ENCODE data around the gene CFAP47.
"Not testable (repeated sequence)": the region's sequence is repeated elsewhere in the genome, so short reads cannot be mapped to it uniquely, and the experiment has no call there.

The CFAP47 gene, protein sequence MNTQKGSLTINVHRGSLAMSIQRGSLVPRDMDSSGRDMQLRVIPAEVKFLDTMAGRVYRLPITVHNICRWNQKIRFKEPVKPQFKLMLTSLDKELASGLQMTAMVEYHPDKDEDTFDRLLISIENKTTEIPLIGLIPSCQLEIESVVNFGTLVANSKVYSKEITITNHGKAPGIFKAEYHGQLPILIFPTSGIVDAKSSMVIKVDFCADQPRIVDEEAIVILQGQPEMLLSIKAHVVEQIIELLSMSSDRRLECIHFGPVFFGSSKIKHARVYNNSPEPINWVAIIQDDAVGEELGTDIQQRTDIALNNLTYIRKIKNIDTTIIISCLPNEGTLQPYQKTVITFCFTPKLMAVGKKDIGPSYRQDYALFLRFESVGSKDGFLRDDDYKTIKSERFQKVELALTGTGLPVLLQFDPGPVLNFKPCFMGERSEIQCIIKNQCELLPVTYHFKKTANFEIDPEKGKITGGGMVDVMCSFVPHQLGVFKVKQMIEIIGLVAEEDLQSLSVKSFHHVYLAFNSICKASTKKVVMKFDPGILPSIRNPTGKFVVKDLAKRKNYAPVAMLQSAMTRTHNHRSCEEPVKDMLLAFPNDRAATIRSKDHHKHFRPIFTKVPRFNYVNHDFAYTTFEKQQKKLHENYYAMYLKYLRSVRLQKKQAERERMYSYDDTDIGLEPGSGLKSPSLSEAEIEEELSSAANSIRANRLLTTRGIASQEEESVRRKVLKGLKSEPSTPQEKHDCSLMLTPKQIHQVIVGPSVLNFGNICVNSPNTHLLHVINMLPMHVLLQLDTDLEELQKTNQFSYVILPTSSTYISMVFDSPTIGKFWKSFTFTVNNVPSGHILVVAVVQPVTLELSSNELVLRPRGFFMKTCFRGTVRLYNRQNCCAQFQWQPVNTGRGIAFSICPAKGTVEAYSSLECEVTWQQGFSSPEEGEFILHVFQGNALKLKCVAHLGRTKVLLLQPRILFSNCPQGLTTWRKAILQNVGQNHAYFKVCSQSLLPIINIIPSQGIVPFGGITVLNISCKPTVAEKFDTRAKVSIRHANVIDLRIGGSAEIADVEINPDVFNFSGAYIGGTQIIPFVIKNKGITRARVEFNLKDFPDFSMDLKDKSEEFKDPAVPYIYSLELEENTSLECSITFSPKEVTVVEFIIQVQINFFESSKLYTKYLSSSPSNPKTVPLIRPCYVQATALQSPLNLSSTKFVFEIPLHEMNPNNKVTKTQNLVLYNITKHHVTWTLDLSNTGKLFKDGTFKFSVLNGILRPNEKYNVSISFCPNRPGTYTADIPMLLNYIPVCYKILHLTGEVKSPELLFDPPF (N-terminal part only)

DNA sequence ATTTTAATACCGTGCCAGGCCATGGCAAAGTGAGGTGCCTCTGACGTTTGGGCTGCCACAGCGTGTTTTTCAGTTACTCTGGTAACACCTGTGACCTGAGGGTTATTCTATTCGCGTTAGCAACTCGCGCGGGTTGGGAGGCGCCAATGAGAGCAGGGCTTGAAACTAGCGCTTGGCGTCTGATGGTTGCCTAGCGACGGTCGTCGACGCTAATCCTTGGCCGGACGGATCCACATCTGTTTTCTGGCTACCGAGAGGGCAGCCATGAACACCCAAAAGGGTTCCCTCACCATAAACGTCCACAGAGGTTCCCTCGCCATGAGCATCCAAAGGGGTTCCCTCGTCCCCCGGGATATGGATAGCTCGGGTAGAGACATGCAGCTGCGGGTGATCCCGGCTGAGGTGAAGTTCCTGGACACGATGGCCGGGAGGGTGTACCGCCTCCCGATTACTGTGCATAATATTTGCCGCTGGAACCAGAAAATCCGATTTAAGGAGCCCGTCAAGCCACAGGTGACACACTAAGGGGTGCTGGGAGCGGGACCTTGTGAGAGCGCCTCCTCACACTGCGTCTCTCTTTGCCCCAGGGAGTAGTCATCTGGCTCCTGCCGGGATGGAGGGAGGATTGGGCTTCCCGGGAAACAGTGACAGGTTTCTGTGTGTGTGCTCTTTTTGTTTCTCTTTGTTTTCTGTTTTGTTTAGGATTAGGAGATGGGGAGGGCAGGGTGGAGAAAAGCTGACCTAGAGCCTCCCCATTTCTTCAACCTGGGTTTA lies at the start of gene CFAP47:
Gene CFAP47 (plus strand): TSS at position 199 of the 774 bp plus-strand sequence. CDS start 66 bp downstream, at position 265.
- no peak for DNase-seq

DNA sequence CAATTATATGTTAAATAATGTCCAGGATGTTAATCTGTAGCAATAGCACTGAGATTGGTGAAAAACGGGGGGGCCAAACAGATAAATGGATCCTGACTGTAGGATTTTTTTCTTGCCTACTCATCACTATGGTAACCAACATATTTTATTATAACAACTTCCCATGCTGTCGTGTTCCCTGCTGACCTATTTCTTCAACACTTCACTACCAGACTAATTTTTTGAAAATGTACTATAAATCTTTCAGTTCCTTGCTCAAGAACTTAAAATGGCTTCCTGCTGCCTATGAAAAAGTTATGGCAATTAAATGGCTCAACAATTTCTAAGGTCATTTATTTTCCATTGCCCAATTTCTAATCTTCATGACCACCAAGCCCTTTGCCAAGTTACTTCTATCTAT lies 38.9 kb upstream of the CFAP47 start:
- DNase-seq = no peak

DNA sequence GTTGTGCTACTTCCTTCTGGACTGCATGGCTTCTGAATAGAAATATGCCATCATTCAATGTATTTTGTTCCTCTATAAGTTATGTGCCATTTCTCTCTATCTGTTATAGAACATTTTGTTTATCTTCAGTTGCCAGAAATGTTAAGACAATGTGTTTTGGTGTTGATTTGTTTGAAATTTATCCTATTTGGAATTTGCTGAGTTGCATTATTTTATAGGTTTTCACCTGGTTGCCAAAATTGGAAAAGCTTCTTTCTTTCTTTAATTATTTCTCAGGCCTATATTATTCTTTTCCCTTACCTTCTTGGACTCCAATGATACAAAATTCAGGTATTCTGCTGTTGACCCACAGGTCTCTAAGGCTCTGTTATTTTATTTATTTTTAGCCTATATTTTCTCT lies 33.4 kb upstream of the CFAP47 start:
- DNase-seq = no peak

DNA sequence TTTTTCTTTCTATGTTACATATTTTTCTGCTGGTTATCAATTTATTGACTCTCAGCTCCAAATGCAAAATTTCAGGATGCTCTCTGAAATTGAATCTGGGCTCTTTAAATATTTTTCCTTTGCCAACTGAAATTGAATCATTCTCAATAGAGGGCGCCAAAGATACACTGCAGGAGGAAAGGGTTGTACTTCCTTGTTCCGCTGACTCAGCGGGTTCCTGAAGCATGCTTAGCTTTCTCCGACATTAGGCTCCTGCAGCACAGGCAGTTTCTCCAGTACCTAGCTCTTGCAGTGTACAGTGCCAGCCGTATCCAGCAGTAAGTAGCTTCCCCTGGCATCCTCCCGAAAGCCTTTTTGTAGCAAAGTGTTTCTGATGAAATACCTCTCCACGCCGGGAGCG lies 28.8 kb upstream of the CFAP47 start:
- DNase-seq = no peak

DNA sequence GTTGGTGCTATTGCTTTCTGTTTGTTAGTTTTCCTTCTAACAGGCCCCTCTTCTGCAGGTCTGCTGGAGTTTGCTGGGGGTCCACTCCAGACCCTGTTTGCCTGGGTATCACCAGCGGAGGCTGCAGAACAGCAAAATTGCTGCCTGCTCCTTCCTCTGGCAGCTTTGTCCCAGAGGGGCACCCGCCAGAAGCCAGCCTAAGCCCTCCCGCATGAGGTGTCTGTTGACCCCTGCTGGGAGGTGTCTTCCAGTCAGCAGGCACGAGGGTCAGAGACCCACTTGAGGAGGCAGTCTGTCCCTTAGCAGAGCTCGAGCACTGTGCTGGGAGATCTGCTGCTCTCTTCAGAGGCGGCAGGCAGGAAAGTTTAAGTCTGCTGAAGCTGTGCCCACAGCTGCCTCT lies 67.3 kb downstream of the CFAP47 start:
- DNase-seq = not testable (repeated sequence)

DNA sequence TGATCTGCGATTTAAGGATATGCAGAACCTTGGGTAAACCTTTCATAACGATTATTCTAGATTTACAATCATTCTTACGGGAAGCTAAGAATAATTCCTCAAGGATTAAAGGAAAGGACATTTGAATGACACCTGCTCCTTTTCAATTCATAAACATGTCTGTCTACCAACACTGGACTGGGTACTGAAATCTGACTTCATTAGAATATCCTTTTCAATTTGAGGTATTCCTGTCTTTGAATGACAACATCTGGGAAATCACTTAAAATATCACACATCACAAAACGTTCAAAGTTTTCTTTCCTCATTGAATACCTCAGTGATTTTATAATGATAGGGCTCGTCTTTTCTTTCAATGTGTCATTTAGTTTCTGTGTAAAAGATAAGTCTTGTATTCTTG lies 87.7 kb downstream of the CFAP47 start:
- no peak for DNase-seq

DNA sequence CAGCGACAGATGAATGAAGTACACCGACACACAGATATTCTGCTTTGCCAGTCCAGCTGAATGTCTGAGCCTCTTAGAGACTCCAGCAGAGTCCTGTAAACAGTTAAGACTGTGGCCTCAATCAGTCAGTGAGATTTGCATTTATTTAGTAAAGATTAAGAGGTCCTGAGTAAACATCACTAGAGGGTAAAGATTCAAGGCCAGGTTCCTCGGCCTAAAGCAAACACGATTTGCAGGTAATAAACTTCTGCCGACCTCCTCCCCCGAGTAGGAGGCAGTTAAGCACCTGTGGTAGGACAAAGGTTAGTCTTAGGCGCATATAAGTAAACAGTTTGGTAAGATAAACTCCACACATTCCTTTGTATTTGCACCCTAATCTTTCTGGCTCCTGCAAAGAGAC lies 99.6 kb downstream of the CFAP47 start:
- DNase-seq = no peak

DNA sequence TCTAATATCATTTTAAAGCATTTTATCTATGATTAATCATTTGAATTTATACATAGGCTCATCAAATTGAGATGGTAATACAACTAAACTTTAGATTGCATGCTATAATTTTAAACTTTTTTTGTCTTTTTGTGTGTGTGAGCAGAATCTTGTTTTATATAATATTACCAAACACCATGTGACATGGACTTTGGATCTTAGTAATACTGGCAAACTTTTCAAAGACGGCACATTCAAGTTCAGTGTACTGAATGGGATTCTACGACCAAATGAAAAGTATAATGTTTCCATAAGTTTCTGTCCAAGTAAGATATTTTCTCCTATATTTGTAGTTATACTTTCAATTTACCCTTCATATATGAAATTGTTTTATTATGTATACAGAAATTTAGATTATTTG lies 116.0 kb downstream of the CFAP47 start:
- no peak for DNase-seq

DNA sequence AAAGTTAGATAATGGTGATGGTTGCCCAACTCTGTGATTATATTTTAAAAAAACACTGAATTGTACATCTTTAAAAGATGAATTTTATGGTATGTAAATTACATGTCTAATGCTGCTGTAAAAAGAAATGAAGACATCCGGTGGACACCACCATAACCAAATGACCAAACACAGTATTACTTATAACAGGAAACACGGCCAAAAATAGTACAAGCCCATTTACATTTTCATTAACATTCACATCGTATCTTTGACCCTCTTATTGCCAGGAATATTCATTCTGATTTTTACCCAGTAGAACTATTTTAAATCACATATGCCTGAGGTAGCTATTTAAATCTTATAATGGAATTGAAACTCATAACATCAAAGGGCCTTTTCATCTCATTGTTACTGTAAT lies 143.2 kb downstream of the CFAP47 start:
- DNase-seq = no peak

DNA sequence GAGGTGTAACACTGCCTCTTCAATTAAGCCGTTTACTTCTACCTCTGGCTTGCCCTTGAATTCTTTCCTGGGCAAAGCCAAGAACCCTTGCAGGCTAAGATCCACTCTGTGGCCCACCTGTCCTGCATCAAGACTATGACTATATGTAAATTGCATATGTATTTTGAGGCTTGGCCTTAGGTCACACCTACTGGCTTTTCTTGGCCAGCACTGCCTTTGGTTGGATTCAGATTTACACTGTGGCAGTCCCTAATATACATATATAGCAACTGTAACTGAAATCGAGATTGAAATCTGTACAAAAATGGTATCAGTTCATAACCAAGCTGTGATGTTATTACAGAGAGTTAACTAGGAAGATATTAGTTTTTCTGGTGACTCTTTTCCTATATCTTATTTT lies 151.5 kb downstream of the CFAP47 start:
- no peak for DNase-seq

DNA sequence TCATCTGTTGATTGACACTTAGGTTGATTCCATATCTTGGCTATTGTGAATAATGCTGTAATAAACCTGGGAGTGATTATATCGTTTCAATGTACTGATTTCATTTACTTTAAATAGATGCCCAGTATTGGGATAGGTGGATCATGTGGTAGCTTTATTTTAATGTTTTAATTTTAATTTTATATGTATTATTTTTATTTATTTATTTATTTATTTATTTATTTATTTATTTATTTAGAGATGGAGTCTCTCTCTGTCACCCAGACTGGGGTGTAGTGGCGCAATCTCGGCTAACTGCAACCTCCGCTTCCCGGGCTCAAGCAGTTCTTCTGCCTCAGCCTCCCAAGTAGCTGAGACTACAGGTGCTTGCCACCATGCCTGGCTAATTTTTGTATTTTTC lies 155.5 kb downstream of the CFAP47 start:
- not testable (repeated sequence) for DNase-seq

DNA sequence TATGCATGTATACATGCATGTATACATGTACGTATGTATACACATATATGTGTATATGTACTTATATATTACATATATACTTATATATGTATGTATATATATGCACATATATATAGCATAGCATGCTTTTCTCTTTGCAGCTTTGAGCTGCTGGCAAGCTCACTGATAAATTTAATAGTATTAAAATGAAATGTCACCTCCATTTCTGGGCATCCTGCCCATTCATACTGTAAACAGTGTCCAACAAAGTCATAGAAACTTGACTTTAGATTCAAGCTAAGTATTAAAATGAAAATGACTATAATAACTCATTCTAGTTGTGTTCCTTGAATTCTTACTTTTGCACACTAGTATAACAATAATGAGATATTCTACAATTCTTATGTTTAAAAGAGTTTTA lies 163.7 kb downstream of the CFAP47 start:
- no peak for DNase-seq

DNA sequence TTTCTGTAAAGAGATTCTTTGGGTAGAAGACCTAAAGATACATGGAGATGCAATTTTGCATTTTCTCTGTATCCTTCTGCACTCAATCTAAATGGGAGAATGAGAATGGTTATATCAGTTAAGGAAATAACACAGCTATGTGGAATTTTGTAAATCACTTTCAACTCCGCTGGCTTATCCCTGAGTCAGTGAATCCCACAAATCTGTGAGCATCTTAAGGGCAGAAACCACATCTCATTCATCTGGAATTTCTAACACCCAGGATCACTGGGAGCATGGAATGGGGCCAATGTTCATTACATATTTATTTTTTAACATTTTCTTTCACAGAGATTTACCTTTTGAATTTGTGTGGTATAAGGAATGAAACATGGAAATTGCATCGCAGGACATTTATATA lies 167.8 kb downstream of the CFAP47 start:
- DNase-seq = no peak

DNA sequence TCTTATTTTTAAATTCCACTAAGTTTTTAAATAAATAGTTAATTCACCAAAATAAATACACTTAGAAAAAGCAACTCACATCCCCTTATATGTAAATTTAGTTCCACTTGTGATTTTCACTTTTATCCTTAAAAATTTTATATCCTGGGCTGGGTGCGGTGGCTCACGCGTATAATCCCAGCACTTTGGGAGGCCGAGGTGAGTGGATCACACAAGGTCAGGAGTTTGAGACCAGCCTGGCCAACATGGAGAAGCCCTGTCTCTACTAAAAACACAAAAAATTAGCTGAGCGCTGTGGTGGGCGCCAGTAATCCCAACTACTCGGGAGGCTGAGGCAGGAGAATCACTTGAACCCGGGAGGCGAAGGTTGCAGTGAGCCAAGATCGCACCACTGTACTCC lies 169.4 kb downstream of the CFAP47 start:
- not testable (repeated sequence) for DNase-seq

DNA sequence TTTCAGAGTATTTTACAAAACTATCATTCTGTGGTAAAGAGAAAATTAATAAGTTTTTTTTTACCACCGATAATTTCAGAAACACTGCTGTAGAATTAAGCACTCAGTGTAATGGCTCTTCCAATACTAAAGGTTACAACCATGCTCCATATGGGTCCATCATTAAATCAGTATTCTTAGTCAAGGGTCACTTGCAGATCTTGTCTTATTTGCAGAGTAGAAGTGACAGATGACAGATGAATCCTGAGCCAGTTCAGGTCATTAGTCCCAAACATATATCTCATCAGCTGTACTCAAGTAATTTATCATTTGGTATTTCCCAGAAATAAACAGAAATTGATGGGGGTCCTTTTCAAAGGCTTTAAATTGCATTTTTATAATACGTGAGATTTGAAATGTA lies 182.9 kb downstream of the CFAP47 start:
- no peak for DNase-seq

DNA sequence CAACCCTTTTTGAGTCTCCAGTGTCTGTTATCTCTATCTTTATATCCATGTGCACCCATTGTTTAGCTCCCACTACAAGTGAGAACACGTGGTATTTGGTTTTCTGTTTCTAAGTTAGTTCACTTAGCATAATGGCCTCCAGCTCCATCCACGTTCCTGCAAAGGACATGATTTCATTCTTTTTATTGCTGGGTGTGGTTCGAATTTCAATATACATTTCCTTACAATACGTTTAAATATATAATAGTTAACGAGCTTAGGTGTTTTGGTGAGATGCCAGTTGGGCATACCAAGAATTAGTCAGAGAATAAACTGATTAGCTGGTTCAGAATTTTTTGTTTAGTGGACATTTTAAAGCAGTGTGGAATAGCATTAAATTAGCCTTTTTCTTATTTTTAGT lies 196.7 kb downstream of the CFAP47 start:
- DNase-seq = no peak

DNA sequence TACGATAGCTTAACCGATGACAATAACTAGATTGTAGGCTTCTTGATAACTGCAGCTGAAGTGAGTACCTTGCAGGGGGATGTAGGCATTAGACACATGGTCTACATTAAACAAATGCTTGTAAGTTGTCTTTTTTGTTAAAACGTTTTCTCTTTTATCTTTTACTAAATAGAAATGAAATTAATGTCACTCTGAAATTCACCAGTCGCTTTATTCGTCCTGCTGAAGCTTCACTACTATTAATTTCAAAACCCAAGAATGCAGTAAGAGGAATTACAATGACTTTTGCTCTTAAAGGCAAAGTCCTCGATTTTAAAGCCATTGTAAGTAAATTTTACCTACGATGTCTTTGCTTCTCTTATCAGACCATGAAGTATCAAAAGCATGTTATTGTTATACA lies 239.7 kb downstream of the CFAP47 start:
- DNase-seq = no peak

DNA sequence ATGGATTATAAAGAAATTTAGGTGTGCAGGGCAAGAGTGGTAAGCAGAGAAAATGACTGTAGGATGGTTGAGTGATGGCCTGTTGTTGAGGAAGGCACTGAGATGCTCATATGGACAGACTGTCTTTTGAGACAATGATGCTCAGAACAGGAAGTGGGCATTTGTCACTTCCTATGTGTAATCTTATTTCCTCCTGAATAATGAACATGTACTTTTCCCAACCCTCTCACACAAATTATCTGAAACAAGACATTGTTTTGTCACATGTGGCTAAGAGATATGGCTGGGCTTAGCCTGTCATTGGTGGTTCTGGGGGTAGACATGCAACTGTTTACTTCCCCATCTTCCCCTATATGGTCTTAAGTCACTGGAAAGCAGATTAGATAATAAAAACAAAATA lies 240.5 kb downstream of the CFAP47 start:
- DNase-seq = no peak

DNA sequence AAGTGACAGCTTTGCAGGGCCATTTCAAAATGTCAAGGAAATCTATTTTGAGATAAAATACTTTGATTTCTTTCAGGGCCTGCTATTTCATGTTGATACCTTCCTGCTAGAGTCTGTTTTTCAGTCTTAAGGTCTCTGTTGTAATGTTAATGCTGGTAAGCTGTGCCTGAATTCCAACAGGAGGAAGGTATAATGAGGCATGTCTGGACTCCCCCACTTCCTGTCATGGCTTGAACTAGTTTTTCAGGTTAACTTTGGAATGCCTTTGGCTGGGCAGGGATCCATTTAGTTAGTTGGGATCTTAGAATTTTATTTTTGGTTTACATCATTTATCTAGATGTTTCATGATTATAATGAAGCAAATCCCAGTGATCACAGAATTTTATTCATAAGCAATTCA lies 279.0 kb downstream of the CFAP47 start:
- no peak for DNase-seq

DNA sequence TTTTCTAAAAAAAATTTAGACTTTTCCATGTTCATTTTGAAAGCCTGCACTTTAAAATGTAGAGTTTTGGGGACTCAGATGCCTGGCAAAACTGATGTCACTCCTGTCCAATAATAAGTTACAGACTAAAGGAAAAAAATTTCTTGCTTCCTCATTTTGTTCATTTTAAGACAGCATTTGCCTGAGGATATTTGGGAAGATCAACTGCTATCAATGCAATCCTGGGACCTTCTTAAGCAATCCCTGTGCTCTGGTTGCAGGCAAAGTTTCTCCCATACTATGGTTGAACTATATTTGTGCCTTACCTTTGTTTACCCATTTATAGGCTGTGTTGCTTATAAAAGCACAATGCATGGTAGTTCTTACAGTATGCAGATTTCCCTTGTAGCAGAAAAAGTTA lies 280.4 kb downstream of the CFAP47 start:
- no peak for DNase-seq

DNA sequence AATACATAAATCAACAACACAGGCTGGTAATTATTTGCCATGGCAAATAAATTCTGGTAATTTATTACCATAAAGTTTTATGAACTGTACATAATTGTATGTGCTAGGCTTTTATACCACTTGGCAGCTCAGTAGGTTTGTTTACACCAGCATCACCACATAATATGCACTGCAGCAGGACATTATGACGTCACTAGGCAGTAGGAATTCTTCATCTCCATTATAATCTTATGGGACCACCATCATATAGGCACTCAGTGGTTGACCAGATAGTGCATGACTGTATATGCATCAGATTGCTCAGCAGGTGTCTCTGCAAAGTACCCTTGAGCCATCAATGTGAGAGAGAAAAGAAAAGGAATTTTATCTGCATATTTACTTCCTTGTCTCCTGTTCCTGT lies 295.4 kb downstream of the CFAP47 start:
- no peak for DNase-seq

DNA sequence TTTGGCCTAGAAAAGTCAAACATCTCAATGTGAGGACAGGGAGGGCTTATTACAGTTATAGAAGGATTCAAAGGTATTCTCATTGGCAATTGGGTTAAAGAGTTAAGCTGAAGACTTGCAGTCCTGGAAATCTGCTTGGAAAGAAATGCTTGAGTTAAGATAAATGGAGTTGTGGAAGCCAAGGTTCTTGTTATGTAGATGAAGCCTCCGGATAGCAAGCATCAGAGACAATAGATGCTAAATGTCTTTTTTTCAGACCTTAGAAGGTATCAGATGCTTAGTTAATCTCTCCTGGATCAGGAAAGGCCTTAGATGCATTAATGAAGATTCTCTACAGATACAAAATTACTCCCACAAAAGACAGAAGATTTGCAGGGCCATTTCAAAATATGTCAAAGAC lies 299.3 kb downstream of the CFAP47 start:
- DNase-seq = no peak
